HepG2 (cell line): ENCODE results near the gene NAGA. TPM values are rescaled to one million over a fixed set of nuclear protein-coding genes. Genes with fewer than 3 reads are reported as not detected.

ENCODE experiments used
- E2F1 ChIP-seq: sonication (generic); formaldehyde crosslinking; IDR thresholded peaks from 2 replicates; pipeline ENCODE4 v1.5.0; 2020; ENCODE audit warnings: missing genetic modification reagents
- FOXK2 ChIP-seq: fragments of 450-650 bp; IDR thresholded peaks from 2 replicates; pipeline ENCODE4 v1.6.1; 2016
- FOXO1 ChIP-seq: sonication (generic); formaldehyde crosslinking; IDR thresholded peaks from 2 replicates; pipeline ENCODE4 v1.4.0; 2020; ENCODE audit warnings: missing genetic modification reagents
- FOXP1 ChIP-seq, 2 experiments: fragments of 450-650 bp in 1 of 2; IDR thresholded peaks; 2 replicates each; pipeline ENCODE4 v1.6.1; 2017 to 2018; ENCODE audit warnings: antibody characterized with exemption in 1 of 2
- GABPA ChIP-seq, 2 experiments: IDR thresholded peaks; 2 replicates each; pipeline ENCODE4 v1.6.1; 2011 to 2016; ENCODE audit warnings: low read depth in 2 of 2, low read length in 1 of 2, missing biosample characterization in 1 of 2, missing genetic modification characterization in 1 of 2
- HNF1B ChIP-seq: sonication (generic); formaldehyde crosslinking; IDR thresholded peaks from 2 replicates; pipeline ENCODE4 v1.5.1; 2020; ENCODE audit warnings: mild to moderate bottlenecking, moderate library complexity, missing genetic modification reagents
- KLF13 ChIP-seq: sonication (generic); formaldehyde crosslinking; IDR thresholded peaks from 2 replicates; pipeline ENCODE4 v1.4.0; 2020; ENCODE audit warnings: mild to moderate bottlenecking, missing genetic modification reagents
- MIXL1 ChIP-seq: IDR thresholded peaks from 2 replicates; pipeline ENCODE4 v1.6.1; 2016
- POGZ ChIP-seq: sonication (generic); formaldehyde crosslinking; IDR thresholded peaks from 2 replicates; pipeline ENCODE4 v1.4.0; 2020; ENCODE audit warnings: mild to moderate bottlenecking, missing genetic modification reagents
- ZBTB3 ChIP-seq: sonication (generic); formaldehyde crosslinking; IDR thresholded peaks from 2 replicates; pipeline ENCODE4 v1.4.0; 2020; ENCODE audit warnings: low read depth, mild to moderate bottlenecking, moderate library complexity, missing genetic modification reagents, borderline replicate concordance
- ZNF225 ChIP-seq: sonication (generic); formaldehyde crosslinking; IDR thresholded peaks from 2 replicates; pipeline ENCODE4 v1.4.0; 2020; ENCODE audit warnings: mild to moderate bottlenecking, missing genetic modification reagents
- ZNF337 ChIP-seq: sonication (generic); formaldehyde crosslinking; IDR thresholded peaks from 2 replicates; pipeline ENCODE4 v1.5.1; 2020; ENCODE audit warnings: missing genetic modification reagents, low read depth, mild to moderate bottlenecking, borderline replicate concordance
- ZNF354B ChIP-seq: sonication (generic); formaldehyde crosslinking; IDR thresholded peaks from 2 replicates; pipeline ENCODE4 v1.8.0; 2022; ENCODE audit warnings: mild to moderate bottlenecking, missing genetic modification reagents
- ZNF678 ChIP-seq: sonication (generic); formaldehyde crosslinking; IDR thresholded peaks from 2 replicates; pipeline ENCODE4 v1.4.0; 2020; ENCODE audit warnings: mild to moderate bottlenecking, missing genetic modification reagents
- ZNF891 ChIP-seq: sonication (generic); formaldehyde crosslinking; IDR thresholded peaks from 2 replicates; pipeline ENCODE4 v1.5.0; 2020; ENCODE audit warnings: mild to moderate bottlenecking, missing genetic modification reagents
- polyA plus RNA-seq, 8 experiments: library from polyadenylated mRNA; depleted of rRNA in 3 of 8; stranded (reverse) in 7 of 8; unstranded in 1 of 8; fragments of >200 nt; fragmentation: Illumina TruSeq in 4 of 8; extraction: Trizol in 4 of 8; gene quantifications; 2 replicates each; pipeline versions ENCODE4 v1.2.1 to v1.2.3, GENCODE V29; 2011 to 2016; ENCODE audit warnings: low read depth in 4 of 8, missing spikeins in 1 of 8, mixed read lengths in 1 of 8; ENCODE audit not compliant: insufficient read depth in 1 of 8
- total RNA-seq, 5 experiments: library from RNA; depleted of rRNA; stranded (reverse); fragments of >200 nt; fragmentation: Illumina TruSeq; extraction: Trizol; gene quantifications; 2 replicates each; pipeline ENCODE4 v1.2.3, GENCODE V29; 2016; ENCODE audit warnings: low read depth in 1 of 5
- TF ChIP-seq, protein P1 (sequence below): sonication (generic); formaldehyde crosslinking; IDR thresholded peaks from 2 replicates; pipeline ENCODE4 v1.4.0; 2020; ENCODE audit warnings: mild to moderate bottlenecking, missing genetic modification reagents
- TF ChIP-seq, protein P2 (sequence below): sonication (generic); formaldehyde crosslinking; IDR thresholded peaks from 2 replicates; pipeline ENCODE4 v1.8.1; 2023; ENCODE audit warnings: mild to moderate bottlenecking, inconsistent platforms, moderate library complexity, missing genetic modification reagents, borderline replicate concordance
- TF ChIP-seq, protein P3 (sequence below): sonication (generic); formaldehyde crosslinking; IDR thresholded peaks from 2 replicates; pipeline ENCODE4 v1.4.0; 2020; ENCODE audit warnings: low read depth, missing genetic modification reagents

NAGA gene
- total and polyA plus RNA-seq, 2 of the 13 experiments (the other 11 are each of a cell fraction or from before 2014, with no cell fraction given), result 15.1 to 23.4 TPM

- TF ChIP-seq HNF1B (CRISPR knock-in tag) (peak; percentile 92), ZNF354B (no peak), MIXL1 (peak; percentile 81), ZBTB3 (CRISPR knock-in tag) (no peak; the same call in 1 of the 2 replicates), ZNF891 (0 out of 2 replicates have a peak, but pooled peaks have one; percentile 71), FOXO1 (CRISPR knock-in tag) (0 out of 2 replicates have a peak, but pooled peaks have one; percentile 5), FOXP1 (IDR thresholded peaks at IDR 0.05) (no peak), FOXP1 (CRISPR knock-in tag; IDR thresholded peaks at IDR 0.05) (no peak), KLF13 (CRISPR knock-in tag) (peak; percentile 87; the same call in 1 of the 2 replicates), E2F1 (CRISPR knock-in tag) (peak; percentile 58), GABPA (IDR thresholded peaks at IDR 0.05; ENCODE audit: low read depth, low read length) (no peak), GABPA (CRISPR knock-in tag; IDR thresholded peaks at IDR 0.05; ENCODE audit: low read depth) (peak; percentile 47; the same call in 1 of the 2 replicates), ZNF225 (CRISPR knock-in tag) (peak; percentile 90; the same call in 1 of the 2 replicates), ZNF337 (CRISPR knock-in tag) (no peak; the same call in 1 of the 2 replicates), POGZ (peak; percentile 66), ZNF678 (CRISPR knock-in tag) (no peak), FOXK2 (peak; percentile 21; the same call in 1 of the 2 replicates)
- TF ChIP-seq, protein P1, sequence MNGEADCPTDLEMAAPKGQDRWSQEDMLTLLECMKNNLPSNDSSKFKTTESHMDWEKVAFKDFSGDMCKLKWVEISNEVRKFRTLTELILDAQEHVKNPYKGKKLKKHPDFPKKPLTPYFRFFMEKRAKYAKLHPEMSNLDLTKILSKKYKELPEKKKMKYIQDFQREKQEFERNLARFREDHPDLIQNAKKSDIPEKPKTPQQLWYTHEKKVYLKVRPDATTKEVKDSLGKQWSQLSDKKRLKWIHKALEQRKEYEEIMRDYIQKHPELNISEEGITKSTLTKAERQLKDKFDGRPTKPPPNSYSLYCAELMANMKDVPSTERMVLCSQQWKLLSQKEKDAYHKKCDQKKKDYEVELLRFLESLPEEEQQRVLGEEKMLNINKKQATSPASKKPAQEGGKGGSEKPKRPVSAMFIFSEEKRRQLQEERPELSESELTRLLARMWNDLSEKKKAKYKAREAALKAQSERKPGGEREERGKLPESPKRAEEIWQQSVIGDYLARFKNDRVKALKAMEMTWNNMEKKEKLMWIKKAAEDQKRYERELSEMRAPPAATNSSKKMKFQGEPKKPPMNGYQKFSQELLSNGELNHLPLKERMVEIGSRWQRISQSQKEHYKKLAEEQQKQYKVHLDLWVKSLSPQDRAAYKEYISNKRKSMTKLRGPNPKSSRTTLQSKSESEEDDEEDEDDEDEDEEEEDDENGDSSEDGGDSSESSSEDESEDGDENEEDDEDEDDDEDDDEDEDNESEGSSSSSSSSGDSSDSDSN (CRISPR knock-in tag), result peak; percentile 97
- TF ChIP-seq, protein P2, sequence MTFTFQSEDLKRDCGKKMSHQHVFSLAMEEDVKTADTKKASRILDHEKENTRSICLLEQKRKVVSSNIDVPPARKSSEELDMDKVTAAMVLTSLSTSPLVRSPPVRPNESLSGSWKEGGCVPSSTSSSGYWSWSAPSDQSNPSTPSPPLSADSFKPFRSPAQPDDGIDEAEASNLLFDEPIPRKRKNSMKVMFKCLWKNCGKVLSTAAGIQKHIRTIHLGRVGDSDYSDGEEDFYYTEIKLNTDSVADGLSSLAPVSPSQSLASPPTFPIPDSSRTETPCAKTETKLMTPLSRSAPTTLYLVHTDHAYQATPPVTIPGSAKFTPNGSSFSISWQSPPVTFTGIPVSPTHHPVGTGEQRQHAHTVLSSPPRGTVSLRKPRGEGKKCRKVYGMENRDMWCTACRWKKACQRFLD, result peak; percentile 89
- TF ChIP-seq, protein P3, sequence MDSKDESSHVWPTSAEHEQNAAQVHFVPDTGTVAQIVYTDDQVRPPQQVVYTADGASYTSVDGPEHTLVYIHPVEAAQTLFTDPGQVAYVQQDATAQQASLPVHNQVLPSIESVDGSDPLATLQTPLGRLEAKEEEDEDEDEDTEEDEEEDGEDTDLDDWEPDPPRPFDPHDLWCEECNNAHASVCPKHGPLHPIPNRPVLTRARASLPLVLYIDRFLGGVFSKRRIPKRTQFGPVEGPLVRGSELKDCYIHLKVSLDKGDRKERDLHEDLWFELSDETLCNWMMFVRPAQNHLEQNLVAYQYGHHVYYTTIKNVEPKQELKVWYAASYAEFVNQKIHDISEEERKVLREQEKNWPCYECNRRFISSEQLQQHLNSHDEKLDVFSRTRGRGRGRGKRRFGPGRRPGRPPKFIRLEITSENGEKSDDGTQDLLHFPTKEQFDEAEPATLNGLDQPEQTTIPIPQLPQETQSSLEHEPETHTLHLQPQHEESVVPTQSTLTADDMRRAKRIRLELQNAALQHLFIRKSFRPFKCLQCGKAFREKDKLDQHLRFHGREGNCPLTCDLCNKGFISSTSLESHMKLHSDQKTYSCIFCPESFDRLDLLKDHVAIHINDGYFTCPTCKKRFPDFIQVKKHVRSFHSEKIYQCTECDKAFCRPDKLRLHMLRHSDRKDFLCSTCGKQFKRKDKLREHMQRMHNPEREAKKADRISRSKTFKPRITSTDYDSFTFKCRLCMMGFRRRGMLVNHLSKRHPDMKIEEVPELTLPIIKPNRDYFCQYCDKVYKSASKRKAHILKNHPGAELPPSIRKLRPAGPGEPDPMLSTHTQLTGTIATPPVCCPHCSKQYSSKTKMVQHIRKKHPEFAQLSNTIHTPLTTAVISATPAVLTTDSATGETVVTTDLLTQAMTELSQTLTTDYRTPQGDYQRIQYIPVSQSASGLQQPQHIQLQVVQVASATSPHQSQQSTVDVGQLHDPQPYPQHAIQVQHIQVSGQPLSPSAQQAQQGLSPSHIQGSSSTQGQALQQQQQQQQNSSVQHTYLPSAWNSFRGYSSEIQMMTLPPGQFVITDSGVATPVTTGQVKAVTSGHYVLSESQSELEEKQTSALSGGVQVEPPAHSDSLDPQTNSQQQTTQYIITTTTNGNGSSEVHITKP (CRISPR knock-in tag), result peak; percentile 95
Observed at GRCh38 chr22:42090596-42091454, 20.2 kb upstream of the NAGA start, which contains the start of gene NDUFA6 (continued).
